Stomach (tissue), 19 donors: ENCODE results near the gene CPLX3. TPM values are rescaled to one million over a fixed set of nuclear protein-coding genes. Genes with fewer than 3 reads are reported as not detected.

Experiments used
- DNase-seq, 2 donors: peaks; one replicate each; pipeline versions ENCODE4 v3.0.0 to v3.0.0-alpha.2; 2013 to 2019
- H3K27ac ChIP-seq, 5 donors: fragments of 200-600 bp in 4 of 5; sonication (generic) in 4 of 5; one replicate each; pipeline ENCODE4 v1.5.1; 2013 to 2019; ENCODE audit warnings: mild to moderate bottlenecking in 1 of 5, moderate library complexity in 1 of 5
- H3K27me3 ChIP-seq, 3 donors: fragments of 200-600 bp; sonication (generic); one replicate each; pipeline ENCODE4 v1.5.1; 2017 to 2019; ENCODE audit warnings: mixed run types in 1 of 3
- H3K36me3 ChIP-seq, 4 donors: fragments of 200-600 bp; sonication (generic); 1 replicate in 3 of 4; 2 replicates in 1 of 4; pipeline ENCODE4 v1.5.1; 2016 to 2019
- H3K4me1 ChIP-seq, 4 donors: fragments of 200-600 bp; sonication (generic); one replicate each; pipeline ENCODE4 v1.5.1; 2016 to 2019
- H3K4me3 ChIP-seq, 4 donors: fragments of 200-600 bp; sonication (generic) in 3 of 4; one replicate each; pipeline ENCODE4 v1.5.1; 2016 to 2019; ENCODE audit warnings: mild to moderate bottlenecking in 1 of 4
- H3K9me3 ChIP-seq, 4 donors: fragments of 200-600 bp; sonication (generic); one replicate each; pipeline ENCODE4 v1.5.1; 2016 to 2019
- CTCF ChIP-seq, 7 experiments: fragments of 450-650 bp in 4 of 7; fragments of 200-600 bp in 3 of 7; sonication (generic) in 3 of 7; IDR thresholded peaks; one replicate each; pipeline ENCODE4 v1.5.1; 2016 to 2019; ENCODE audit warnings: antibody characterized with exemption in 7 of 7, control low read depth in 2 of 7, mild to moderate bottlenecking in 1 of 7
- EP300 ChIP-seq: sonication (generic); formaldehyde crosslinking; IDR thresholded peaks from one replicate; pipeline ENCODE4 v1.6.1; 2017; ENCODE audit warnings: antibody characterized with exemption
- POLR2A ChIP-seq, 4 donors: fragments of 450-650 bp; IDR thresholded peaks; one replicate each; pipeline ENCODE4 v1.6.1; 2016; ENCODE audit warnings: antibody characterized with exemption in 4 of 4, control low read depth in 2 of 4, mild to moderate bottlenecking in 1 of 4, moderate library complexity in 1 of 4
- POLR2AphosphoS5 ChIP-seq, 3 donors: sonication (generic); formaldehyde crosslinking; IDR thresholded peaks; one replicate each; pipeline ENCODE4 v1.6.1; 2016; ENCODE audit warnings: antibody characterized with exemption in 3 of 3
- WGBS, 5 donors: extraction: QIAGEN DNeasy Blood & Tissue Kit in 3 of 5; methylation state at CpG; one replicate each; pipeline versions ENCODE4 v1.1.5 to v1.1.7; 2013 to 2018; 5-methylcytosine and 5-hydroxymethylcytosine counted together
- intact Hi-C: fragments of 100-400 bp; cut with DNase I; formaldehyde crosslinking; loops from one replicate; pipeline ENCODE4 v1.15.1; 2023; ENCODE audit warnings: low total_unique reads
- long read RNA-seq, 10 donors: transcript quantifications; one replicate each; lab custom pipeline, GENCODE V29; 2026
- polyA plus RNA-seq, 3 donors: library from polyadenylated mRNA; stranded (reverse); fragments of 200-250 nt; gene quantifications; one replicate each; pipeline ENCODE4 v1.2.3, GENCODE V29; 2013
- total RNA-seq, 5 donors: library from RNA; depleted of rRNA; stranded (reverse); fragments of >200 nt; gene quantifications; one replicate each; pipeline versions ENCODE4 v1.1.0 to v1.2.3, GENCODE V29; 2014 to 2016
- donor health status: healthy with polysubstance abuse.
- donor health status: Bipolar disorder and iron deficiency.
- donor health status: healthy.

CPLX3 gene
- total RNA-seq (10 to 100 TPM in 2 of 5 donors, not detected in 3; 37.5 to 57.8 TPM), polyA plus RNA-seq (1 to 10 TPM in 1 of 3 donors, under 1 TPM in 1, not detected in 1; 0.61 to 1.4 TPM)
- long read RNA-seq, donor 1: 0 reads
- long read RNA-seq, donor 2: 0 reads
- long read RNA-seq, donor 3: 0 reads
- long read RNA-seq, donor 4: 0 reads
- long read RNA-seq, donor 5: 0 reads
- long read RNA-seq, donor 6: 0 reads
- long read RNA-seq, donor 7: 0 reads
- long read RNA-seq, donor 8: 0 reads
- long read RNA-seq, donor 9: 0 reads
- long read RNA-seq, donor 10: 0 reads

- TF ChIP-seq EP300: no peak
- no peak for TF ChIP-seq POLR2AphosphoS5 (IDR thresholded peaks at IDR 0.05)
- no peak for TF ChIP-seq CTCF (IDR thresholded peaks at IDR 0.05)
- peak; percentile 34 to 75 for DNase-seq
- Histone ChIP-seq H3K9me3 (no peaks in the 10 kb centered on the region), H3K27ac (no peak within 1 kb of the TSS), H3K4me3 (no peak within 1 kb of the TSS), H3K36me3 (no peaks in the 10 kb centered on the region), H3K27me3 (peaks cover 0 to 52% (median 29%) of the 10 kb centered on the region in 3 donors), H3K4me1 (peaks cover 3 to 15% (median 6%) of the 10 kb centered on the region in 4 donors)
- 3 to 12% (median 7%) methylated on average over 15 to 44 of the region's 44 CpGs for WGBS, 5 donors
- intact Hi-C loops: no loop called here
Observed at GRCh38 chr15:74826364-74826819, at the start of gene CPLX3. TSS of gene CPLX3 (plus strand) at chr15:74826627. CDS start at chr15:74826704, 77 bp downstream.

GRCh38 chr15:74776821-74777768, 49.3 kb upstream of the CPLX3 start:
- TF ChIP-seq EP300: no peak
- TF ChIP-seq POLR2AphosphoS5 (IDR thresholded peaks at IDR 0.05): no peak
- TF ChIP-seq CTCF (IDR thresholded peaks at IDR 0.05): no peak
- TF ChIP-seq POLR2A (IDR thresholded peaks at IDR 0.05): no peak
- no peak overlapping the region for H3K4me3 ChIP-seq
- H3K27me3 ChIP-seq: no peaks in the 10 kb centered on the region
- H3K9me3 ChIP-seq: no peaks in the 10 kb centered on the region
- no peaks in the 10 kb centered on the region for H3K36me3 ChIP-seq
- intact Hi-C loops: no loop called here
- DNase-seq: peak in 1 of 2 donors; percentile 63
- peaks cover 25 to 67% (median 43%) of the 10 kb centered on the region in 4 donors for H3K4me1 ChIP-seq
- H3K27ac ChIP-seq: peak overlapping the region; percentile 43 to 95 (median 63)
- WGBS, 5 donors: 35 to 61% (median 52%) methylated on average over 11 to 13 of the region's 13 CpGs

- TF ChIP-seq EP300 (no peak), CTCF (IDR thresholded peaks at IDR 0.05) (no peak), POLR2A (IDR thresholded peaks at IDR 0.05) (no peak), POLR2AphosphoS5 (IDR thresholded peaks at IDR 0.05) (no peak)
- no peaks in the 10 kb centered on the region for H3K36me3 ChIP-seq
- no peaks in the 10 kb centered on the region for H3K27me3 ChIP-seq
- H3K9me3 ChIP-seq: no peaks in the 10 kb centered on the region
- no peak overlapping the region for H3K4me3 ChIP-seq
- WGBS, 5 donors: 83 to 94% (median 89%) methylated on average over 6 of the region's 6 CpGs
- intact Hi-C loops: no loop called here
- peak overlapping the region in 4 of 5 donors; percentile 57 to 95 (median 75) for H3K27ac ChIP-seq
- no peak for DNase-seq
- peaks cover 29 to 71% (median 49%) of the 10 kb centered on the region in 4 donors for H3K4me1 ChIP-seq
Observed at GRCh38 chr15:74777769-74778598, 48.4 kb upstream of the CPLX3 start.

- Histone ChIP-seq H3K27ac (peak overlapping the region in 2 of 5 donors; percentile 87 to 95), H3K4me1 (peaks cover 35 to 74% (median 55%) of the 10 kb centered on the region in 4 donors), H3K4me3 (no peak overlapping the region), H3K36me3 (no peaks in the 10 kb centered on the region), H3K27me3 (no peaks in the 10 kb centered on the region), H3K9me3 (no peaks in the 10 kb centered on the region)
- 87 to 94% (median 90%) methylated on average over 5 of the region's 5 CpGs for WGBS, 5 donors
- no peak for DNase-seq
- no peak for TF ChIP-seq EP300
- no peak for TF ChIP-seq POLR2A (IDR thresholded peaks at IDR 0.05)
- no peak for TF ChIP-seq POLR2AphosphoS5 (IDR thresholded peaks at IDR 0.05)
- TF ChIP-seq CTCF (IDR thresholded peaks at IDR 0.05): no peak
- intact Hi-C loops: no loop called here
Observed at GRCh38 chr15:74778599-74778970, 47.8 kb upstream of the CPLX3 start.
